22Rv1 (cell line): ENCODE data around the gene PARD3.
"Not testable (repeated sequence)": the region's sequence is repeated elsewhere in the genome, so short reads cannot be mapped to it uniquely, and the experiment has no call there.

Experiments
- CTCF ChIP-seq: fragments of 450-650 bp; IDR thresholded peaks from 2 replicates; pipeline ENCODE4 v1.5.1; 2017; ENCODE audit warnings: mild to moderate bottlenecking
- ZFX ChIP-seq: fragments of 450-650 bp; IDR thresholded peaks from 2 replicates; pipeline ENCODE4 v1.6.1; 2017; ENCODE audit warnings: antibody characterized with exemption, borderline replicate concordance

GRCh38 chr10:34757181-34757580, 57.9 kb downstream of the PARD3 start:
- not testable (repeated sequence) for TF ChIP-seq CTCF, ZFX
